ENCODE results near the gene HDAC9.

The HDAC9 gene

DNA sequence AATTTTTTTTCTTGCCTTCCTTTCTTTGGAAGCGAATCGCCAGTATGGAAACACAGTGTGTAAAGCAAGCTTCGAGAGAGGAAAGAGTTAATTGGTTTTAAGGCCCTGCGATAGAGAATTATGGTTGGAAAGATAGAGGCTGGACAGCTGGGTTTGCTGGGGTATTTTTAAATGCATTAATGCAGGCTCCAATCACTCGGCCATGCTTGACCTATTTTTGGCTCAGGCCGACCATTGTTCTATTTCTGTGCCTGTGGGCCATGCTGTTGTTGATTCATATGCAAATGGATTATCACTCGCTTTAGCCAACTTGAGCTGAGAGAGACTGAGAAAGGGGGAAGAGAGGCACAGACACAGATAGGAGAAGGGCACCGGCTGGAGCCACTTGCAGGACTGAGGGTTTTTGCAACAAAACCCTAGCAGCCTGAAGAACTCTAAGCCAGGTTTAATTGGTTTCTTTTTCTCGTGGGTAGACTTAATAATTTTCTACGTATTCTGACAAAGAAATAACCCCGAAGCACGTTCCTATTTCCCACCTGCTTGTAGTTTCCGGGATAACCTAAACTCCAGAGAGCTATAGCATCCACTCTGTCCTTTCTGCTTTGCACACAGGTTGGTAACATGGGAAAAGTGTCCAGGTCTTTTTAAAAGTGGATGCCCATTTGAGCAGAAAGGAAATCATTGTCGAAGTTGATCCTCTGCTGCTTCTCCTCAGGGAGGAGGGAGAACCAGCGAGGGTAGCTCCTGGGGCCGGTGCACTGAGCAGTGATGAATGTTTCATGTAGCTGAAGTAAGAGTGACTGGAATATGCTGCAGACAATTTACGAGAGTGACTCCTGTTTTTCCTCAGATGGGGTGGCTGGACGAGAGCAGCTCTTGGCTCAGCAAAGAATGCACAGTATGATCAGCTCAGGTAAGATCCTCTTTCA, at the start of gene HDAC9:
TSS of gene HDAC9 (plus strand) at position 338 of the 929 bp plus-strand sequence. CDS start at position 892, 554 bp downstream.
- no peak for DNase-seq

DNA sequence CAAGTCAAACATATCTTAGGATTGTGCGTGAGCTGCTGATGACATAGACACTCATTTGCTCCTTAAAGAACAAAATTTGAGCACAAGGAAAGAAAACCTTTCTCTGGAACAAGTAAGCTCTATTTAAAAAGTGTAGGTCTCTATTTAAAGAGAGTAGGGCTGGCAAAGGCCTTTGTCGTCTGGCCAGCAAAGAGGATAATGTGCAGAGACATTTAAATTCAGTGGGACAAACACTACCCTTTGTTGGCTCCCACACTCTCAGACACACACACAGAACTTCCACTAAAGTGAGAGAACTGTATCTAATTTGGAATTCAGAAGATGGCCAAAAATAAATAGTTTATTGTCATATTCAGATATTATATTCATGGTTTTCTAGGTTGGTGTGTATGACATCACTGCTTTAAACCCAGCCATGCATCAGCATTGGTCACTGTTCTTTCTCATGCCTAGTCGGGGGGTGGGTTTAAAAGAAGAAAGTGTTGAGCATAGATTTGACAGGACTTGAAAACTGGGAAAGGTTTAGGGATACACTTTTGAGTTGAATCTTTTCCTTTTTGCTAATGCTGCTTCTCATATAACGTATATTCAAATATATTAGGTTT, 49.5 kb upstream of the HDAC9 start:
- no peak for DNase-seq

DNA sequence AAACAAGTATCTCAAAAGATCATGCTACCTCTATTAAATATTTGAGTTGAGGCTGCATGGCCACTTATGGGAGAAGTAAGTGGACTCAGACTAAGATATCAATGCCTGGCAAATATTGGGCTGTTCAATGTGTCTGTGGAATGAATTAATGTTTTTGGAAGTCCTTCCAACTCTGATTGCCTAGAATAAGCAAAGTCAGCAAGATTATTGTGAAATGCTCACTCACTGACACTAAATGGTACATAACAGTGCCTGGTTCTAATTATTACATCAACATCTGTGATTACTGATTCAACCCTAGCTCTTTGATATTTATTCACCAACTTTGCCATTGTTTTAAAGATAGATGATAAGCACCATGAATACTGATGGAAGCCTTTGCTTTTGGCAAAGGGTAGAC, 45.5 kb upstream of the HDAC9 start:
- DNase-seq, result no peak

DNA sequence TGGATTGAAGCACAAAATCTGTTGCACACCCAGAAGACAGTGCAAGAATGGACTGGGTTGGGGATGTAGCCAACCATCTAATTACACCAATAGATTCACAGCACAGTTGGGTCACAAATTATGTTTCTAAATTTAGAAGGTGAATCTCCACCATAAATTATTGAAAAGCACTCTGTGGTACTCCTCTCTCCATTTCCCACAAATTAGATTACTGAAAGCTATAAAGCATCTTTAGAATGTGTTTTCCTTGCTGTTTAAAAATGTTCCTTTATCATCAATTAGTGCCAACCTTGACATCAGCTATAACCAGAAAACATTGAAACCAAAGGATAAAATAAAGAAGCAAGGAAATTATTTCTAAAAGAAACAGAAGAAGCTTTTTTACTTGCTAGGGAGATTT, 39.9 kb upstream of the HDAC9 start:
- DNase-seq, result no peak

- peak; percentile 0 for DNase-seq
Measured at GRCh38 chr7:18457832-18458231, 37.7 kb upstream of the HDAC9 start.

- no peak for DNase-seq
Measured at GRCh38 chr7:18458830-18459229, 36.7 kb upstream of the HDAC9 start.

DNA sequence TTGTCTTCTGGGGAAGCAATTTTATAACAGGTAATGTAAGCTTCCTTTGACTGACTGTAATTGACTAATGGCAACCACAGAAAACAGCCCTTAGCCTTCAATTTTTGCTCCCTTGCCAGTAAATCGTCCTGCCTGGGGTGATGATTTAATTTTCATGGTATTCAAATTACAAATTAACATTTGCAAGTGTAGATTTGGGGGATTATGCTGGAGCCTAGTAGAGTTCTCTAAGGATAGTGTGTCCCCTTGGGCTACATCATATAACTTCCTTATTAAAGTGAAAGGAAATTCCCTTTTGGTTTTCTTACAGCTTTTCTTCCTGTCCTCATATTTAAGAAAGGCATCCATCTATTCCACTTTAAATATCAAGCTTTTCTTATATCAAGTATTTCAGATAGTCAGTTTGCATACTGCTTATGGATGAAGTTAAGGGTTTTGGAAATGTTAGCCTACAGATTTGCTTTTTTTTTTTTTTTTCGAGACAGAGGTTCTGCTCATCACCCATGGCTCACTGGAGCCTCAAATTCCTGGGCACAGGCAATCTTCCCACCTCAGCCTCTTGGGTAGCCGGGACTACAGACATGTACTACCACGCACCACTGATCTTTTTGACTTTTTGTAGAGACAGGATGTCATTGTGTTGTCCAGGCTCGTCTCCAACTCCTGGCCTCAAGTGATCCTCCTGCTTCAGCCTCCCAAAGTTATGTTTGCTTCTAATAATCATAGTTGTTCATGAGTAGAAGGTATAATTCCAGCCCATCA, 35.9 kb upstream of the HDAC9 start:
- DNase-seq, result no peak

DNA sequence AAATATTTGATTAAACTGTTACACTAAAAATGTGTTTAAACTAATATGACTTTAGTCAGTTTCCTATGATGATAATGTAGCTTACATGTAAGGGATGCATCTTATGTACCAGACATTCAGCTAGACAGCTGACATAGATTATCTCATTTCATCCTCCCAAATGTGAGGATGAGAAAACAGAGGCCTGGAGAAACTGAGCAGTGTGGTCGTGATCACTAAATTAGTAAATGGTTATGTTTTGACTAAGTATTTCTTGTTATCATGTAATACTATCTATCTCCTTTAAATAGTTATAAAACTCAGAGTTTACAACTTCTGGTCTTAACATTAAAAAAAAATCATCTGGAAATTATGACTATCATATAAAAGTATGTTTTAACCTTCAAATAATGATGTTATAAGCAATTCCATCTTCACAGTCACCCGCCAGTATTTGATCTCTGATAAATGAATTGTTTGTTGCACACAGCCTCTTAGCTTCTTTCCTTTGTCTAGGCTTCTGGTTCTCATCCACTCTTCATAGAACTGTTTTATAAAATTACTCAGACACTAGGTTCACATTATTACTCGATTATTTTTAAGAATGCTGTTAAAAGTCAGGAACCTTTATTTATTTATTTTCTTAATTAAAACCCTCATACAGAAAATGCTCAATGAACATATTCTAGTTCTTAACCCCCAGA, 33.6 kb upstream of the HDAC9 start:
- no peak for DNase-seq

GRCh38 chr7:18464830-18465229, 30.7 kb upstream of the HDAC9 start:
- no peak for DNase-seq

- no peak for DNase-seq
Measured at GRCh38 chr7:18467011-18467410, 28.5 kb upstream of the HDAC9 start.

DNA sequence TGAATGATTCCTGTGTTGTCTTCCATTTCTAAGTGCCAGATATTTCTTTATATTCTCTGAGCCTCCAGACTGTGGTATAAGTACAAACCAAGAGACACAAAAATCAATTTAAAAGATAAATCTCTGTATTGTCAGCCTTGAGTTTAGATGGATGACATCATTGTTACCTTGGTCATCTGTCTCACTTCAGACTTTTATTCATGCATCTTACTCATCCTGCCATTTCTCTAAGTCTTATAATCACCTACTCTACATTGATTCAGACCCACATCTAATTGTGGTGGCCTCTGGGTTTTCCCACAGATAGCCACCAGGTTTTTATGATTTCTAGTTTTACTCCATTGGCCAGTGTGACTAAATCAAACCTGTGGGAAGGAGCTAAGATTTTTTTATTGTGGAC, 26.8 kb upstream of the HDAC9 start:
- DNase-seq, result no peak

DNA sequence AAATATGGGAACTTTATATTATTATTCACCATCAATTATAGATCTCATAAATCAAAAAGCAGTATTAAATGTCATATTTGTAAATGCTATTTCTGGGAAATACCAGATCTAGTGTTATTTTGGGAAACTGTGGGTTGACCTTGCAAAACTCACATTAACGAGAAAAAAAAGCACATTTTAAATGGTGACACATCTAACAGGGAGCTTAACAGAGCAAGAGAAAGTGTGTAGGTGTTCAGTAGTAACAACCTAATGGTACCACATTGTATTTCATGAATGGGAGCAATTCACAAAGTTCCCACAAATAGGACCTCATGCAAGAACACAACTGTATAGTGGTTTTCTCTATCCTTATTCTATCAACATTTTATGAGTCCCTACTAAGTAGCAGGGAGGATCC, 26.2 kb upstream of the HDAC9 start:
- no peak for DNase-seq

DNA sequence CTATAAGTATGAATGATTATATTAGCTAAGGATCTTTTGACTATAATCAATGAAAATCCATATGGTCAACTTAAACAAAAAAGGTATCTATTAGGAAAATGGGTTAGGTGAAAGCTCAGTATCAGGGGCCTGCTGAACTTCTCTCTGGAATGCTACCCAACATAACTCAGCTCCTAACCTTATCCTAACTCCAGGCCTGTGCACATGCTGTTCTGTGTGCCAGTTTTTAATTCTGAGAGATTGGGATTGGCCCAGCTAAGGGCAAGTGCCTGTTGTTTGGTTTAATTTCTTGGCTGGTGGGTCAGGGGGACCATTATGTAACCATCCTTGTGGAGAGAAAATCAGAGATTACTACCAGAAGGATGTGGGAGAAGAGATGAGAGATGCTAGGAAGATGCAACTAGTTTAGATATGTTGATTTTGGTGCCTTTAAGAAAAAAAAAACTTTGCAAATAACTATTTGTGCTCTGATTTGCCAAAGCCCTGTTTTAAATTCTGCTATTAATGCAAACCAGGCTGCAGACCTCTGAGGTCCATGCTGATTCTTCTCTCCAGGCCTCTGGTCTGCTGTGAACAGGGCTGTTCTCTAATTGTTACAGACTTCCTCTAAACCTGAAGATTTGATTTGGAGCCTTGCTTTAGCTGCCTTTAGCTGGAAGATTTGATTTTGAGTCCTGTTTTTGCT, 23.9 kb upstream of the HDAC9 start:
- DNase-seq, result no peak

- no peak for DNase-seq
Measured at GRCh38 chr7:18472161-18472483, 23.4 kb upstream of the HDAC9 start.

GRCh38 chr7:18473119-18473518, 22.4 kb upstream of the HDAC9 start:
- DNase-seq, result no peak

DNA sequence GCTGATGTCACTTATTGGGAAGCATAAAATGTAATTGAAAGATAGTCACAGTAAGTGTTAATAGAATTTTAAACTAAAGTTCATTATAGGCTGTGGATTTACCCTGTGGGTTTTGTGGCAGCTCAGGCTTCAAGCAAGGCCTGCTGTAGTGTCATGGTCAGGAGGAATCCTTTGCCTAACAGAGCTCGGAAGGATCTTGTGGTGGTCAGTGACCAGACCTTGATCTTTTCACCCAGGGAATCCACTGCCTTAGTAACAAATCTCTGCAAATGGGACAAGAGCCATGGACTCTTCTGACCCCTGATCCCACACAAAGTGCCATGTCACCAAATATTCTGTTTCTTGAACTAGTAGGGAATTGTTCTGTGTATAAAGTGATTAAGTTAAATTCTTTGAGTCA, 20.6 kb upstream of the HDAC9 start:
- DNase-seq, result no peak

- no peak for DNase-seq
Measured at GRCh38 chr7:18475488-18475887, 20.1 kb upstream of the HDAC9 start.

DNA sequence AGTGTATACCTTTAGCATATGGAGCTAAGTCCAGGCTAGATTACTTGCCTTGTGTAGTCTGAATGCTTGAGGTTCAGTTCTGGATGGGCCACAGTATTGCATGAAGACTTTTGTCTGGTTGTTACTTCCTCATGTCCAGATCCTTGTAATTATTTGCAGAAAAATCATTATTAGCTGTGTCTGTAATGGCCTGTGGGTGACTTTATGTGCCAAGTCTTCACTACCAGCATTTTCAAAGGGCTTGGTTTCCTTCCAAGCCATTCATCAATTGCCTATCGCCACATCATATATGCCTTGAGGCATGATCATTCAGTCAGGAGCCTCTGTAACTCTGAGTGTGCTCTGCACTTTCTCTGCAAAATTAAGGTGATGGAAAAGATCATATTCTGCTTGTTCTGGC, 13.8 kb upstream of the HDAC9 start:
- DNase-seq, result no peak

DNA sequence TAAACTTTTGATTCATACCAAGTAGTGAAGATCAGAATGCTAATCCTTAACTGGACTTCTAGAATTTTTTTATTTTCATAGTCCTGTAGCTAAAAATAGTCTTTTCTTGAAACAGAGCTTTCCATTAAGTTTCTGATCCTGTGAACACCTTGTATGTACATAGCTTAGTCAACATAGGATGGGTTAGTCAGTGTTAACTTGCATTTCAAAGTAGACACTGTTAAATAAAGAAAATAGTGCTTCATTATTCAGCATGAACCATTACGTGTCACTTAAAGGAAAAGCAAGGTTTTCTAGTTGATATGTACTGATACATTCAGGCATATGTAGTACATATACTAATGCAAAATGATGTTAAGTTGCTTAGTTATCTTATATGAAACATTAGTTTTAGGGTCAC, 7.5 kb upstream of the HDAC9 start:
- DNase-seq, result no peak

DNA sequence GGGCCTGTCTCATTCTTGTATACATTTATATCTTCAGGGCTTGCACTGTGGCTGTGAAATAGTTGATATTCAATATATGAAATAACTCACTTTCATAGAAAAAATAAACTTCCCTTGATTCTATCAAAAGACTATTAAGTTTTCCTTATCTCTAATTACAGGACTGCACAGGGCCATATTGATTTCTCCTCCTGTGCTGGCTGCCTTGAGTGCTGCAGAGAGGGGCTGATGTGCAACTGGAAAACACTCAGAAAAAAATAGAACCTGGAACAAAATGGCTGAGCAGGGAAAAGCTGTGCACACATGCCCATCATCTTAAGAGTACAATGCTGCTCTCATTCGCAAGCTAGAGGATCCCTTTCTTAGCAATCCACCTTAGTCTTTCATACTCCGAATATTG, 5.9 kb upstream of the HDAC9 start:
- no peak for DNase-seq

- no peak for DNase-seq
Measured at GRCh38 chr7:18491871-18492270, 3.7 kb upstream of the HDAC9 start.

DNA sequence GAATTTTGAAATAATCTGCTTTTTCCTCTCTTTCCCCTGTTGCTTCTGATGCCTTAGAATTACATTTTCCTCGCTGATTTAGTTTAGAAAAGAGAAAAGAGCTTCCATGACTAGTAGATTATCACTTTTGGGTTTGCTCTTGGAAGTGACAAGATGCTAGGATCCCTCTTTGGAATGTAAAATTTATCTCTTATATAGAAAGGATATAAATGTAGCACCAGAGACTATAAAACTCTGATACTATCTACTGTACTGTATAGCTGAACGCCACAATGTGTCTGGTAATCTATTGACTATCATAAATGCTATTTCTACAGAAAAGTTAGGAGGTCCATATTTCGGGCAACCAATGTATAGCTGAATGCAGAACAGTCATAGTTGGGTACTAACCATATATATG, 1.1 kb upstream of the HDAC9 start:
- no peak for DNase-seq

Measured in NCI-H2171 (cell line).